Hepatocyte (in vitro differentiated cells): ENCODE results near the gene KRTAP10-8.
"Not testable (repeated sequence)": the region's sequence is repeated elsewhere in the genome, so short reads cannot be mapped to it uniquely, and the experiment has no call there.

Experiments used
- EZH2 ChIP-seq: fragments of 200-600 bp; sonication (generic); IDR thresholded peaks from 2 replicates; pipeline ENCODE4 v1.6.1; 2016; ENCODE audit warnings: antibody characterized with exemption, mild to moderate bottlenecking, borderline replicate concordance
- TF ChIP-seq, protein P1 (sequence below): fragments of 200-600 bp; sonication (generic); IDR thresholded peaks from 2 replicates; pipeline ENCODE4 v1.5.1; 2016; ENCODE audit warnings: antibody characterized with exemption, mild to moderate bottlenecking; ENCODE audit not compliant: poor library complexity

DNA sequence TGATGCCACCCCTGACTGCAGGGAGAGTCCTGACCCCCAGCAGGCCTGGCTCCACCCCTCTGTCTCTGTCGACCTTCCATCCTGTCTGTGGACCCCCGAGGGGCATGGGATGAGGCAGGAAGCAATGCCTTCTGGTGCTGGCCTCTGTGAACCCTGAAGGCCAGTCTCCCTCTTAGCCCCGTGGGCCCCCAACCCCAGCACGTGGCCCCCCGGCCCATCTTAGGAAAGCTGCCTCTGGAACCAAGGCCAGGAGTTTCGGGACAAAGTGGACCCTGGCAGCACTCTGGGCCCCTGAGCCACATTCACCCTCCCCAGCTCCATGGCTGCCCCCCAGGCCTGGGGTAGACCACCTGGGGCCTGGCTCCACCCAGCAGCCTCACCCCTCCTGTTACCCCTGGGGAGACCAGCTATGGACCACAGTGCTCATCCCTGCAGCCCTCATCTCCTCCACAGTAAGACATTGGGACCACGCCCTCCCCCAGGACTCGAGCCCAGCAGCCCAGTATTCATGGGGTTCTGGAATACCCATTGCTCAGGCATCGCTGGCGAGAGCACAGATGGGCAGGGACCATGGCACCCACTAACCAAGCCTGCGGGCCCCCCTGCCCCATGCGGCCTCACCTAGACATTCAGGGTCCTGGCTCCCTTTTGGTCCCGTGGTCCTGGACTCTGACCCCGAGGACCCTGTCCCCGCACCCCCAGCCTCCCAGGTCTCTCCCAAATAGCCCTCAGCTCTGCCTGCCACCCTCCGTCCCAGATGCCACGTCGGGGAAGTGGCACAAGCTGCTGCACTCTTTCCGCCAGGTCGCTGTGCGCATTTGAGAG lies 26.8 kb downstream of the KRTAP10-8 start:
- TF ChIP-seq, protein P1, sequence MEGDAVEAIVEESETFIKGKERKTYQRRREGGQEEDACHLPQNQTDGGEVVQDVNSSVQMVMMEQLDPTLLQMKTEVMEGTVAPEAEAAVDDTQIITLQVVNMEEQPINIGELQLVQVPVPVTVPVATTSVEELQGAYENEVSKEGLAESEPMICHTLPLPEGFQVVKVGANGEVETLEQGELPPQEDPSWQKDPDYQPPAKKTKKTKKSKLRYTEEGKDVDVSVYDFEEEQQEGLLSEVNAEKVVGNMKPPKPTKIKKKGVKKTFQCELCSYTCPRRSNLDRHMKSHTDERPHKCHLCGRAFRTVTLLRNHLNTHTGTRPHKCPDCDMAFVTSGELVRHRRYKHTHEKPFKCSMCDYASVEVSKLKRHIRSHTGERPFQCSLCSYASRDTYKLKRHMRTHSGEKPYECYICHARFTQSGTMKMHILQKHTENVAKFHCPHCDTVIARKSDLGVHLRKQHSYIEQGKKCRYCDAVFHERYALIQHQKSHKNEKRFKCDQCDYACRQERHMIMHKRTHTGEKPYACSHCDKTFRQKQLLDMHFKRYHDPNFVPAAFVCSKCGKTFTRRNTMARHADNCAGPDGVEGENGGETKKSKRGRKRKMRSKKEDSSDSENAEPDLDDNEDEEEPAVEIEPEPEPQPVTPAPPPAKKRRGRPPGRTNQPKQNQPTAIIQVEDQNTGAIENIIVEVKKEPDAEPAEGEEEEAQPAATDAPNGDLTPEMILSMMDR: not testable (repeated sequence)
- TF ChIP-seq EZH2: not testable (repeated sequence)
